HEK293 (cell line): ENCODE data around the gene TRMT61A.

Experiments used
- BCL11A ChIP-seq: fragments of 450-650 bp; formaldehyde crosslinking; IDR thresholded peaks from 2 replicates; pipeline ENCODE4 v1.5.1; 2016; ENCODE audit warnings: low read depth, missing biosample characterization, missing genetic modification characterization
- BCL11B ChIP-seq: fragments of 450-650 bp; formaldehyde crosslinking; IDR thresholded peaks from 2 replicates; pipeline ENCODE4 v1.5.1; 2016; ENCODE audit warnings: low read depth, missing biosample characterization, missing genetic modification characterization
- GLI2 ChIP-seq: fragments of 450-650 bp; formaldehyde crosslinking; IDR thresholded peaks from 2 replicates; pipeline ENCODE4; 2017; ENCODE audit warnings: missing biosample characterization, missing genetic modification characterization, low read depth, borderline replicate concordance
- PRDM4 ChIP-seq: fragments of 450-650 bp; formaldehyde crosslinking; IDR thresholded peaks from 2 replicates; pipeline ENCODE4 v1.5.1; 2017; ENCODE audit warnings: missing biosample characterization, missing genetic modification characterization
- RBAK ChIP-seq: fragments of 450-650 bp; formaldehyde crosslinking; IDR thresholded peaks from 2 replicates; pipeline ENCODE4 v1.5.1; 2016; ENCODE audit warnings: missing biosample characterization, missing genetic modification characterization
- REPIN1 ChIP-seq: fragments of 450-650 bp; formaldehyde crosslinking; IDR thresholded peaks from 2 replicates; pipeline ENCODE4 v1.5.1; 2017; ENCODE audit warnings: missing biosample characterization, missing genetic modification characterization, low read depth
- SCRT1 ChIP-seq: fragments of 450-650 bp; formaldehyde crosslinking; IDR thresholded peaks from 2 replicates; pipeline ENCODE4 v1.5.1; 2016; ENCODE audit warnings: missing biosample characterization, missing genetic modification characterization, borderline replicate concordance
- SP7 ChIP-seq: fragments of 450-650 bp; formaldehyde crosslinking; IDR thresholded peaks from 2 replicates; pipeline ENCODE4 v1.5.1; 2016; ENCODE audit warnings: missing biosample characterization, missing genetic modification characterization
- YY2 ChIP-seq: fragments of 450-650 bp; formaldehyde crosslinking; IDR thresholded peaks from 2 replicates; pipeline ENCODE4 v1.5.1; 2016; ENCODE audit warnings: missing biosample characterization, missing genetic modification characterization
- ZBTB21 ChIP-seq: fragments of 450-650 bp; formaldehyde crosslinking; IDR thresholded peaks from 2 replicates; pipeline ENCODE4 v1.5.1; 2017; ENCODE audit warnings: missing biosample characterization, missing genetic modification characterization
- ZBTB48 ChIP-seq: fragments of 450-650 bp; formaldehyde crosslinking; IDR thresholded peaks from 2 replicates; pipeline ENCODE4 v1.5.1; 2016; ENCODE audit warnings: missing biosample characterization, missing genetic modification characterization
- ZBTB49 ChIP-seq: fragments of 450-650 bp; formaldehyde crosslinking; IDR thresholded peaks from 2 replicates; pipeline ENCODE4 v1.5.1; 2016; ENCODE audit warnings: missing biosample characterization, missing genetic modification characterization, low read depth
- ZFP41 ChIP-seq: fragments of 450-650 bp; formaldehyde crosslinking; IDR thresholded peaks from 2 replicates; pipeline ENCODE4 v1.5.1; 2016; ENCODE audit warnings: missing biosample characterization, missing genetic modification characterization, borderline replicate concordance
- ZNF112 ChIP-seq: fragments of 450-650 bp; formaldehyde crosslinking; IDR thresholded peaks from 2 replicates; pipeline ENCODE4 v1.5.0; 2017; ENCODE audit warnings: missing biosample characterization, missing genetic modification characterization
- ZNF155 ChIP-seq: fragments of 450-650 bp; formaldehyde crosslinking; IDR thresholded peaks from 2 replicates; pipeline ENCODE4 v1.5.1; 2016; ENCODE audit warnings: missing biosample characterization, missing genetic modification characterization
- ZNF16 ChIP-seq: fragments of 450-650 bp; formaldehyde crosslinking; IDR thresholded peaks from 2 replicates; pipeline ENCODE4 v1.5.1; 2016; ENCODE audit warnings: low read depth, missing biosample characterization, missing genetic modification characterization
- ZNF184 ChIP-seq: fragments of 450-650 bp; IDR thresholded peaks from 2 replicates; pipeline ENCODE4 v1.5.1; 2018; ENCODE audit warnings: missing biosample characterization, mild to moderate bottlenecking, missing genetic modification characterization
- ZNF202 ChIP-seq: fragments of 450-650 bp; formaldehyde crosslinking; IDR thresholded peaks from 2 replicates; pipeline ENCODE4 v1.5.1; 2016; ENCODE audit warnings: missing biosample characterization, missing genetic modification characterization, borderline replicate concordance
- ZNF366 ChIP-seq: fragments of 450-650 bp; formaldehyde crosslinking; conservative IDR thresholded peaks from 2 replicates; pipeline ENCODE4 v1.5.1; 2016; ENCODE audit warnings: missing biosample characterization, missing genetic modification characterization
- ZNF391 ChIP-seq: fragments of 450-650 bp; formaldehyde crosslinking; IDR thresholded peaks from 2 replicates; pipeline ENCODE4 v1.5.1; 2016; ENCODE audit warnings: low read depth, missing biosample characterization, missing genetic modification characterization, borderline replicate concordance
- ZNF404 ChIP-seq: fragments of 450-650 bp; formaldehyde crosslinking; IDR thresholded peaks from 2 replicates; pipeline ENCODE4 v1.5.1; 2017; ENCODE audit warnings: missing biosample characterization, missing genetic modification characterization
- ZNF530 ChIP-seq: fragments of 450-650 bp; formaldehyde crosslinking; IDR thresholded peaks from 2 replicates; pipeline ENCODE4 v1.5.1; 2016; ENCODE audit warnings: low read depth, missing biosample characterization, missing genetic modification characterization
- ZNF560 ChIP-seq: fragments of 450-650 bp; formaldehyde crosslinking; IDR thresholded peaks from 2 replicates; pipeline ENCODE4 v1.5.1; 2017; ENCODE audit warnings: missing biosample characterization, missing genetic modification characterization, borderline replicate concordance
- ZNF596 ChIP-seq: fragments of 450-650 bp; IDR thresholded peaks from 2 replicates; pipeline ENCODE4 v1.5.0; 2018; ENCODE audit warnings: missing biosample characterization, mild to moderate bottlenecking, missing genetic modification characterization, moderate library complexity
- ZNF600 ChIP-seq: fragments of 450-650 bp; formaldehyde crosslinking; IDR thresholded peaks from 2 replicates; pipeline ENCODE4 v1.5.1; 2016; ENCODE audit warnings: missing biosample characterization, missing genetic modification characterization
- ZNF623 ChIP-seq: fragments of 450-650 bp; formaldehyde crosslinking; IDR thresholded peaks from 2 replicates; pipeline ENCODE4 v1.5.1; 2016; ENCODE audit warnings: missing biosample characterization, missing genetic modification characterization
- ZNF654 ChIP-seq: fragments of 450-650 bp; formaldehyde crosslinking; IDR thresholded peaks from 2 replicates; pipeline ENCODE4 v1.5.1; 2016; ENCODE audit warnings: low read depth, missing biosample characterization, missing genetic modification characterization
- ZNF701 ChIP-seq: fragments of 450-650 bp; formaldehyde crosslinking; IDR thresholded peaks from 2 replicates; pipeline ENCODE4 v1.5.1; 2016; ENCODE audit warnings: missing biosample characterization, missing genetic modification characterization
- ZNF707 ChIP-seq: fragments of 450-650 bp; formaldehyde crosslinking; IDR thresholded peaks from 2 replicates; pipeline ENCODE4 v1.5.1; 2016; ENCODE audit warnings: missing biosample characterization, missing genetic modification characterization
- ZSCAN18 ChIP-seq: fragments of 450-650 bp; formaldehyde crosslinking; IDR thresholded peaks from 2 replicates; pipeline ENCODE4 v1.5.1; 2016; ENCODE audit warnings: missing biosample characterization, missing genetic modification characterization
- TF ChIP-seq, protein P1 (sequence below): fragments of 450-650 bp; formaldehyde crosslinking; IDR thresholded peaks from 2 replicates; pipeline ENCODE4; 2016; ENCODE audit warnings: missing biosample characterization, missing genetic modification characterization
- TF ChIP-seq, protein P2 (sequence below): fragments of 450-650 bp; formaldehyde crosslinking; IDR thresholded peaks from 2 replicates; pipeline ENCODE4 v1.5.1; 2016; ENCODE audit warnings: missing biosample characterization, missing genetic modification characterization
- TF ChIP-seq, protein P3 (sequence below): fragments of 450-650 bp; IDR thresholded peaks from 2 replicates; pipeline ENCODE4 v1.5.1; 2018; ENCODE audit warnings: missing biosample characterization, mild to moderate bottlenecking, missing genetic modification characterization

TRMT61A gene

DNA sequence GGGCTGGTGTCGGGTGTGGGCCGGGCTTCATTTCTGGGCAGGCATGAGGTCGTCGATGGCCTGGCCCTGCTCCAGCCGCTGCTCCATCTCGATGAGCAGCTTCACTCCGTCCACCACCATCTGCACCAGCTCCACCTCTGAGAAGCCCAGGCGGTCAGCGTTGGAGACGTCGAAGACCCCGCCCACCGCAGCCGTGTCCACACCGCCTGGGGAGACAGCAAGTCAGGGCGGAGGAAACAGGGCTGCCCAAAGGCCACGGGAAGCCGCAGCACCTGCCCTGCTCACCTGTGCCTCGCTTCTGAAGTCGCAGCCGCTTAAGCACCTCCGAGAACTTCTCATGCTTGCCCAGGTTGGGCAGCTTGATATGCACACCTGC lies 9.2 kb upstream of the TRMT61A start (continued):
- no peak for TF ChIP-seq ZNF530
- TF ChIP-seq ZNF366: no peak
- TF ChIP-seq, protein P1, sequence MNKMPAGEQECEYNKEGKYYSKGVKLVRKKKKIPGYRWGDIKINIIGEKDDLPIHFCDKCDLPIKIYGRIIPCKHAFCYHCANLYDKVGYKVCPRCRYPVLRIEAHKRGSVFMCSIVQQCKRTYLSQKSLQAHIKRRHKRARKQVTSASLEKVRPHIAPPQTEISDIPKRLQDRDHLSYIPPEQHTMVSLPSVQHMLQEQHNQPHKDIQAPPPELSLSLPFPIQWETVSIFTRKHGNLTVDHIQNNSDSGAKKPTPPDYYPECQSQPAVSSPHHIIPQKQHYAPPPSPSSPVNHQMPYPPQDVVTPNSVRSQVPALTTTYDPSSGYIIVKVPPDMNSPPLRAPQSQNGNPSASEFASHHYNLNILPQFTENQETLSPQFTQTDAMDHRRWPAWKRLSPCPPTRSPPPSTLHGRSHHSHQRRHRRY (tag by site-specific recombination): no peak
- TF ChIP-seq ZNF654: no peak
- no peak for TF ChIP-seq ZNF391 (tag by site-specific recombination)
- no peak for TF ChIP-seq YY2 (tag by site-specific recombination)
- peak; percentile 42; the same call in 1 of the 2 replicates for TF ChIP-seq BCL11B (tag by site-specific recombination)
- TF ChIP-seq REPIN1: no peak
- TF ChIP-seq ZBTB48 (tag by site-specific recombination): no peak
- TF ChIP-seq ZNF16 (tag by site-specific recombination): no peak
- TF ChIP-seq ZNF112 (tag by site-specific recombination): no peak
- TF ChIP-seq ZBTB49 (tag by site-specific recombination): no peak
- TF ChIP-seq ZNF560 (tag by site-specific recombination): no peak
- no peak for TF ChIP-seq ZNF707 (tag by site-specific recombination)
- TF ChIP-seq ZSCAN18 (tag by site-specific recombination): no peak
- TF ChIP-seq, protein P2, sequence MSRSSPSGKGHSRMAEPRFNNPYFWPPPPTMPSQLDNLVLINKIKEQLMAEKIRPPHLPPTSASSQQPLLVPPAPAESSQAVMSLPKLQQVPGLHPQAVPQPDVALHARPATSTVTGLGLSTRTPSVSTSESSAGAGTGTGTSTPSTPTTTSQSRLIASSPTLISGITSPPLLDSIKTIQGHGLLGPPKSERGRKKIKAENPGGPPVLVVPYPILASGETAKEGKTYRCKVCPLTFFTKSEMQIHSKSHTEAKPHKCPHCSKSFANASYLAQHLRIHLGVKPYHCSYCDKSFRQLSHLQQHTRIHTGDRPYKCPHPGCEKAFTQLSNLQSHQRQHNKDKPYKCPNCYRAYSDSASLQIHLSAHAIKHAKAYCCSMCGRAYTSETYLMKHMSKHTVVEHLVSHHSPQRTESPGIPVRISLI: no peak
- no peak for TF ChIP-seq ZNF600 (tag by site-specific recombination)
- no peak for TF ChIP-seq ZNF155 (tag by site-specific recombination)
- no peak for TF ChIP-seq ZNF404 (tag by site-specific recombination)
- no peak for TF ChIP-seq PRDM4
- TF ChIP-seq ZNF202: no peak
- TF ChIP-seq, protein P3, sequence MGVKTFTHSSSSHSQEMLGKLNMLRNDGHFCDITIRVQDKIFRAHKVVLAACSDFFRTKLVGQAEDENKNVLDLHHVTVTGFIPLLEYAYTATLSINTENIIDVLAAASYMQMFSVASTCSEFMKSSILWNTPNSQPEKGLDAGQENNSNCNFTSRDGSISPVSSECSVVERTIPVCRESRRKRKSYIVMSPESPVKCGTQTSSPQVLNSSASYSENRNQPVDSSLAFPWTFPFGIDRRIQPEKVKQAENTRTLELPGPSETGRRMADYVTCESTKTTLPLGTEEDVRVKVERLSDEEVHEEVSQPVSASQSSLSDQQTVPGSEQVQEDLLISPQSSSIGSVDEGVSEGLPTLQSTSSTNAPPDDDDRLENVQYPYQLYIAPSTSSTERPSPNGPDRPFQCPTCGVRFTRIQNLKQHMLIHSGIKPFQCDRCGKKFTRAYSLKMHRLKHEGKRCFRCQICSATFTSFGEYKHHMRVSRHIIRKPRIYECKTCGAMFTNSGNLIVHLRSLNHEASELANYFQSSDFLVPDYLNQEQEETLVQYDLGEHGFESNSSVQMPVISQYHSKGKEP (tag by site-specific recombination): no peak
- TF ChIP-seq ZNF184 (tag by site-specific recombination): no peak
- no peak for TF ChIP-seq ZNF623 (tag by site-specific recombination)
- TF ChIP-seq ZBTB21 (tag by site-specific recombination): 0 out of 2 replicates have a peak, but pooled peaks have one; percentile 4
- no peak for TF ChIP-seq ZFP41 (tag by site-specific recombination)
- TF ChIP-seq SP7 (tag by site-specific recombination): no peak
- TF ChIP-seq ZNF596 (tag by site-specific recombination): no peak
- TF ChIP-seq BCL11A (tag by site-specific recombination): peak; percentile 72
- no peak for TF ChIP-seq SCRT1
- TF ChIP-seq GLI2 (tag by site-specific recombination): no peak
- TF ChIP-seq RBAK (tag by site-specific recombination): no peak
- TF ChIP-seq ZNF701 (tag by site-specific recombination): no peak
